Neural crest cell (in vitro differentiated cells): ENCODE measurements around the gene TMEM51. TPM values are rescaled to one million over a fixed set of nuclear protein-coding genes. Genes with fewer than 3 reads are reported as not detected.

Experiments used
- DNase-seq: peaks from one replicate; pipeline ENCODE4 v3.0.0; 2021; ENCODE audit warnings: low read depth, mixed read lengths, low spot score
- H3K27ac Mint-ChIP-seq: one replicate; pipeline ENCODE4 v1.8.0; 2021; ENCODE audit warnings: mild to moderate bottlenecking, mixed read lengths; ENCODE audit not compliant: unreplicated experiment
- H3K27me3 Mint-ChIP-seq: 2 replicates; pipeline ENCODE4 v1.8.0; 2021; ENCODE audit warnings: low read depth, mild to moderate bottlenecking, mixed read lengths
- H3K36me3 Mint-ChIP-seq: 2 replicates; pipeline ENCODE4 v1.8.0; 2021; ENCODE audit warnings: low read depth, mild to moderate bottlenecking, mixed read lengths
- H3K4me1 Mint-ChIP-seq: 2 replicates; pipeline ENCODE4 v1.8.0; 2021; ENCODE audit warnings: mixed read lengths
- H3K4me3 Mint-ChIP-seq: one replicate; pipeline ENCODE4 v1.8.0; 2021; ENCODE audit warnings: mild to moderate bottlenecking, mixed read lengths
- H3K9me3 Mint-ChIP-seq: 2 replicates; pipeline ENCODE4 v1.8.0; 2021; ENCODE audit warnings: mixed read lengths
- CTCF ChIP-seq: fragments of 200-600 bp; sonication (generic); conservative IDR thresholded peaks from 2 replicates; pipeline ENCODE4 v1.5.0; 2021; ENCODE audit warnings: antibody characterized with exemption, mild to moderate bottlenecking
- total RNA-seq: library from RNA; stranded (reverse); gene quantifications from 2 replicates; pipeline ENCODE4 v1.2.1, GENCODE V29; 2021

TMEM51 gene
- total RNA-seq, 1 donor from 2014 or later = 6.7 TPM

GRCh38 chr1:15180189-15180588 is 26.6 kb downstream of the TMEM51 start:
- no peaks in the 10 kb centered on the region for H3K9me3 Mint-ChIP-seq
- H3K4me1 Mint-ChIP-seq = peaks cover 28% of the 10 kb centered on the region
- DNase-seq = no peak
- H3K36me3 Mint-ChIP-seq = no peaks in the 10 kb centered on the region
- no peak overlapping the region for H3K4me3 Mint-ChIP-seq
- no peaks in the 10 kb centered on the region for H3K27me3 Mint-ChIP-seq
- TF ChIP-seq CTCF = no peak
- H3K27ac Mint-ChIP-seq = peak overlapping the region; percentile 75

GRCh38 chr1:15180945-15181523 is 27.5 kb downstream of the TMEM51 start:
- Mint-ChIP-seq H3K9me3 (no peaks in the 10 kb centered on the region), H3K4me3 (no peak overlapping the region), H3K27ac (no peak overlapping the region), H3K27me3 (no peaks in the 10 kb centered on the region), H3K4me1 (peaks cover 29% of the 10 kb centered on the region), H3K36me3 (no peaks in the 10 kb centered on the region)
- no peak for TF ChIP-seq CTCF
- DNase-seq = no peak

GRCh38 chr1:15181564-15181963 is 28.0 kb downstream of the TMEM51 start:
- Mint-ChIP-seq H3K9me3 (no peaks in the 10 kb centered on the region), H3K27me3 (no peaks in the 10 kb centered on the region), H3K36me3 (no peaks in the 10 kb centered on the region), H3K4me1 (peaks cover 35% of the 10 kb centered on the region), H3K27ac (no peak overlapping the region), H3K4me3 (no peak overlapping the region)
- no peak for DNase-seq
- no peak for TF ChIP-seq CTCF

- Mint-ChIP-seq H3K4me1 (peaks cover 43% of the 10 kb centered on the region), H3K27ac (peak overlapping the region; percentile 38), H3K27me3 (no peaks in the 10 kb centered on the region), H3K36me3 (no peaks in the 10 kb centered on the region), H3K4me3 (no peak overlapping the region), H3K9me3 (no peaks in the 10 kb centered on the region)
- TF ChIP-seq CTCF = no peak
- no peak for DNase-seq
These were observed 31.1 kb downstream of the TMEM51 start for GRCh38 chr1:15184436-15185241.

GRCh38 chr1:15185617-15186016 is 32.1 kb downstream of the TMEM51 start:
- DNase-seq = no peak
- no peaks in the 10 kb centered on the region for H3K36me3 Mint-ChIP-seq
- H3K9me3 Mint-ChIP-seq = no peaks in the 10 kb centered on the region
- no peak for TF ChIP-seq CTCF
- no peak overlapping the region for H3K4me3 Mint-ChIP-seq
- H3K4me1 Mint-ChIP-seq = peaks cover 42% of the 10 kb centered on the region
- no peaks in the 10 kb centered on the region for H3K27me3 Mint-ChIP-seq
- H3K27ac Mint-ChIP-seq = no peak overlapping the region
